ENCODE measurements around the gene GRAP2. TPM values are rescaled to one million over a fixed set of nuclear protein-coding genes. Genes with fewer than 3 reads are reported as not detected.

GRAP2 gene
- total and polyA plus RNA-seq, 8 donors = 0.45 to 29.1 (median 3.0) TPM; not detected in 2

GRCh38 chr22:39943953-39944872 lies 43.3 kb downstream of the GRAP2 start:
- H3K9me3 ChIP-seq = no peaks in the 10 kb centered on the region
- H3K27me3 ChIP-seq = no peaks in the 10 kb centered on the region
- DNase-seq = no peak
- intact Hi-C loops (cut with DNase I; ENCODE audit: low total_unique reads) = no loop called here
- H3K27ac ChIP-seq = no peak overlapping the region
- 79 to 83% (median 82%) methylated on average over 11 of the region's 11 CpGs for WGBS, 5 donors
- H3K4me3 ChIP-seq = no peak overlapping the region
- peaks cover 0 to 12% (median 0%) of the 10 kb centered on the region in 4 donors for H3K4me1 ChIP-seq
- TF ChIP-seq EP300 (IDR thresholded peaks at IDR 0.05) (no peak), POLR2AphosphoS5 (IDR thresholded peaks at IDR 0.05) (no peak), POLR2A (IDR thresholded peaks at IDR 0.05) (no peak)
- TF ChIP-seq, protein P1, sequence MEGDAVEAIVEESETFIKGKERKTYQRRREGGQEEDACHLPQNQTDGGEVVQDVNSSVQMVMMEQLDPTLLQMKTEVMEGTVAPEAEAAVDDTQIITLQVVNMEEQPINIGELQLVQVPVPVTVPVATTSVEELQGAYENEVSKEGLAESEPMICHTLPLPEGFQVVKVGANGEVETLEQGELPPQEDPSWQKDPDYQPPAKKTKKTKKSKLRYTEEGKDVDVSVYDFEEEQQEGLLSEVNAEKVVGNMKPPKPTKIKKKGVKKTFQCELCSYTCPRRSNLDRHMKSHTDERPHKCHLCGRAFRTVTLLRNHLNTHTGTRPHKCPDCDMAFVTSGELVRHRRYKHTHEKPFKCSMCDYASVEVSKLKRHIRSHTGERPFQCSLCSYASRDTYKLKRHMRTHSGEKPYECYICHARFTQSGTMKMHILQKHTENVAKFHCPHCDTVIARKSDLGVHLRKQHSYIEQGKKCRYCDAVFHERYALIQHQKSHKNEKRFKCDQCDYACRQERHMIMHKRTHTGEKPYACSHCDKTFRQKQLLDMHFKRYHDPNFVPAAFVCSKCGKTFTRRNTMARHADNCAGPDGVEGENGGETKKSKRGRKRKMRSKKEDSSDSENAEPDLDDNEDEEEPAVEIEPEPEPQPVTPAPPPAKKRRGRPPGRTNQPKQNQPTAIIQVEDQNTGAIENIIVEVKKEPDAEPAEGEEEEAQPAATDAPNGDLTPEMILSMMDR (IDR thresholded peaks at IDR 0.05) = no peak
- no peaks in the 10 kb centered on the region for H3K36me3 ChIP-seq

GRCh38 chr22:39946126-39946502 lies 45.2 kb downstream of the GRAP2 start:
- Histone ChIP-seq H3K27me3 (no peaks in the 10 kb centered on the region), H3K9me3 (no peaks in the 10 kb centered on the region), H3K4me1 (peaks cover 0 to 12% (median 0%) of the 10 kb centered on the region in 4 donors), H3K4me3 (no peak overlapping the region), H3K27ac (no peak overlapping the region), H3K36me3 (no peaks in the 10 kb centered on the region)
- 93 to 98% (median 95%) methylated on average over 4 of the region's 4 CpGs for WGBS, 5 donors
- intact Hi-C loops (cut with DNase I; ENCODE audit: low total_unique reads) = no loop called here
- TF ChIP-seq EP300 (IDR thresholded peaks at IDR 0.05) (no peak), POLR2A (IDR thresholded peaks at IDR 0.05) (no peak), POLR2AphosphoS5 (IDR thresholded peaks at IDR 0.05) (no peak)
- TF ChIP-seq, protein P1 (IDR thresholded peaks at IDR 0.05) = no peak
- DNase-seq = no peak

DNA sequence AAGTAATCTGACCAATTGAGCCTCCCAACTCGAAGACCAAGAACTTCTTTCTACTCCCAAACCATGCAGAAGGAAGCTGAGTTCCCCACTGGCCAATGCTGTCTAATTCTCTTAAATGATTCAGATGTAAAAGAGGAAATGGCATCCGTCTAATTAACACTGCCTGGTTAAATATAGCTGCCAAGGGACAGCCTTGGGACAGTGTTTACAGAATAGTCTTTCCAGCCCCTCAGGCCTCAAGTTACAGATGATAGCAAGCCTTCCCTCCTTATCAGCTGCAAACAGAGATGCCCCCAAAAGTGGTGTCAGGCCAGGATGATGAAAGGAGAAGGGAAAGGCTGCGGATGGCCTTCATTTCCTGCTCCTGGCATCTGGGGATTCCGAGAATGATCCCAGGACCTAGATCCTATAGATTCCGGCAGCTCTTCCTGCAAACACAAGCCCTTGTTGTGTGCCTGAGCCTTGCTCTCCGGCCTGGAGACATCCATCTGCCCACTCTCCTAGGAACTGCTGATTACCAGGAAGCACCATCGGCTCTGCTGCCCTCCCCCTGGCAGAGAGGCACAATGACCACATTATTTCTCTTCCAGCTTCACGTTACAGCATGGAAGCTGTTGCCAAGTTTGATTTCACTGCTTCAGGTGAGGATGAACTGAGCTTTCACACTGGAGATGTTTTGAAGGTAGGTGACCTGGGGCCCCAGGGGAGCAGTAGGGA lies 45.8 kb downstream of the GRAP2 start:
- H3K27ac ChIP-seq = peak overlapping the region in 1 of 5 donors; percentile 14
- no peaks in the 10 kb centered on the region for H3K9me3 ChIP-seq
- WGBS, 5 donors = 44 to 53% (median 47%) methylated on average over 8 of the region's 8 CpGs

More for the DNA sequence above, 45.8 kb downstream of the GRAP2 start:
- Histone ChIP-seq H3K4me1 (peaks cover 0 to 12% (median 0%) of the 10 kb centered on the region in 4 donors), H3K36me3 (no peaks in the 10 kb centered on the region), H3K27me3 (no peaks in the 10 kb centered on the region), H3K4me3 (no peak overlapping the region)
- TF ChIP-seq POLR2A (IDR thresholded peaks at IDR 0.05) (no peak), EP300 (IDR thresholded peaks at IDR 0.05) (no peak), POLR2AphosphoS5 (IDR thresholded peaks at IDR 0.05) (no peak)
- TF ChIP-seq, protein P1 (IDR thresholded peaks at IDR 0.05) = no peak
- DNase-seq = peak in 1 of 2 donors; percentile 58
- intact Hi-C loops (cut with DNase I; ENCODE audit: low total_unique reads) = no loop called here

Data from stomach (tissue), 9 donors.